ENCODE results near the gene SLC23A1.

GRCh38 chr5:139342423-139342723 is 40.7 kb downstream of the SLC23A1 start:
- no peak for TF ChIP-seq POLR2A (IDR thresholded peaks at IDR 0.05; ENCODE audit: low read length)
- no peak for TF ChIP-seq GATA1 (IDR thresholded peaks at IDR 0.05; ENCODE audit: low read depth, low read length)
